PC-9 (cell line): ENCODE measurements around the gene NOVA1. TPM values are rescaled to one million over a fixed set of nuclear protein-coding genes. Genes with fewer than 3 reads are reported as not detected.

Experiments
- BruUV-seq: library from RNA; stranded (reverse); fragments of 400-500 nt; replicated peaks from 2 replicates; lab custom pipeline; 2021; lab: Mats Ljungman, UMichigan
- CTCF ChIA-PET: fragments of 300-600 bp; sonication (Branson Sonifier 250); formaldehyde crosslinking; loops from one replicate; lab custom pipeline; 2022; ENCODE audit warnings: antibody characterized with exemption; lab: Charles Lee
- POLR2A ChIA-PET: fragments of 300-600 bp; sonication (Branson Sonifier 250); formaldehyde crosslinking; loops from one replicate; lab custom pipeline; 2022; ENCODE audit warnings: antibody characterized with exemption; ENCODE audit not compliant: unreplicated experiment; lab: Charles Lee
- DNase-seq, 2 experiments: peaks; one replicate each; pipeline versions ENCODE4 v3.0.0 to v3.0.0-alpha.2; 2015 to 2022; ENCODE audit warnings: mixed read lengths in 1 of 2
- H2AFZ ChIP-seq: fragments of 200-600 bp; sonication (generic); 2 replicates; pipeline ENCODE4 v1.8.1; 2017; ENCODE audit warnings: antibody characterized with exemption
- H3F3A ChIP-seq: fragments of 200-600 bp; sonication (generic); 2 replicates; pipeline ENCODE4 v1.8.1; 2017; ENCODE audit warnings: antibody characterized with exemption, mild to moderate bottlenecking, low read depth; ENCODE audit not compliant: insufficient read depth
- H3K27ac ChIP-seq: fragments of 200-600 bp; sonication (generic); 2 replicates; pipeline ENCODE4 v1.6.1; 2016; ENCODE audit warnings: mixed run types
- H3K27me3 ChIP-seq: fragments of 200-600 bp; sonication (generic); 2 replicates; pipeline ENCODE4 v1.6.1; 2016; ENCODE audit warnings: low read depth, mixed run types; ENCODE audit not compliant: insufficient read depth
- H3K36me3 ChIP-seq: fragments of 200-600 bp; sonication (generic); 2 replicates; pipeline ENCODE4 v1.6.1; 2016; ENCODE audit warnings: low read depth, mixed run types
- H3K4me1 ChIP-seq: fragments of 200-600 bp; sonication (generic); replicated peaks from 2 replicates; pipeline ENCODE4 v1.6.1; 2016; ENCODE audit warnings: mixed run types; ENCODE audit not compliant: insufficient read depth
- H3K4me2 ChIP-seq: fragments of 200-600 bp; sonication (generic); 2 replicates; pipeline ENCODE4 v1.6.1; 2017; ENCODE audit warnings: mixed run types
- H3K4me3 ChIP-seq: fragments of 200-600 bp; sonication (generic); 2 replicates; pipeline ENCODE4 v1.6.1; 2016; ENCODE audit warnings: mixed run types
- H3K79me2 ChIP-seq: fragments of 200-600 bp; sonication (generic); 2 replicates; pipeline ENCODE4 v1.6.1; 2017; ENCODE audit warnings: low read depth, mixed run types
- H3K9me2 ChIP-seq: fragments of 200-600 bp; sonication (generic); 2 replicates; pipeline ENCODE4 v1.8.1; 2017; ENCODE audit warnings: mild to moderate bottlenecking; ENCODE audit not compliant: insufficient read depth
- H3K9me3 ChIP-seq: fragments of 200-600 bp; sonication (generic); 2 replicates; pipeline ENCODE4 v1.8.1; 2016; ENCODE audit warnings: low read depth; ENCODE audit not compliant: insufficient read depth
- H4K20me1 ChIP-seq: fragments of 200-600 bp; sonication (generic); 2 replicates; pipeline ENCODE4 v1.8.1; 2017; ENCODE audit not compliant: insufficient read depth
- CTCF ChIP-seq: fragments of 200-600 bp; sonication (generic); conservative IDR thresholded peaks from 2 replicates; pipeline ENCODE4 v1.6.1; 2017; ENCODE audit warnings: mixed run types, antibody characterized with exemption, mild to moderate bottlenecking, moderate library complexity
- EZH2 ChIP-seq: fragments of 200-600 bp; sonication (generic); IDR thresholded peaks from 2 replicates; pipeline ENCODE4 v1.8.0; 2017; ENCODE audit warnings: antibody characterized with exemption, low read depth
- intact Hi-C: fragments of 100-400 bp; cut with micrococcal nuclease; formaldehyde crosslinking; loops from one replicate; pipeline ENCODE4 v1.10.0; 2022; ENCODE audit not compliant: unreplicated experiment
- total RNA-seq: library from RNA; stranded (reverse); gene quantifications from 2 replicates; pipeline ENCODE4 v1.2.3, GENCODE V29; 2021

Gene NOVA1
- total RNA-seq, 1 experiment from 2014 or later, result 1.1 TPM

- Histone ChIP-seq H2AFZ (no peak overlapping the region), H4K20me1 (no peaks in the 10 kb centered on the region), H3K9me3 (no peaks in the 10 kb centered on the region), H3K4me2 (no peak overlapping the region), H3K79me2 (no peaks in the 10 kb centered on the region), H3K27me3 (no peaks in the 10 kb centered on the region), H3K9me2 (no peaks in the 10 kb centered on the region), H3K4me1 (no peaks in the 10 kb centered on the region), H3K36me3 (no peaks in the 10 kb centered on the region), H3K4me3 (no peak overlapping the region), H3K27ac (no peak overlapping the region), H3F3A (no peaks in the 10 kb centered on the region)
- CTCF ChIA-PET, result interaction anchor here (0.5 kb wide), 1 partner anchor 1812 kb away, joined by 3 read pairs; no protein-coding TSS in a partner anchor
- BruUV-seq, result no TSS peak
- intact Hi-C loops, result no loop called here
- POLR2A ChIA-PET, result no interaction called here
- TF ChIP-seq EZH2 (no peak), CTCF (0 out of 2 replicates have a peak, but pooled peaks have one; percentile 27)
- DNase-seq, result peak in 1 of 2 experiments; percentile 38
Measured at GRCh38 chr14:26531894-26532293, 65.9 kb downstream of the NOVA1 start.

DNA sequence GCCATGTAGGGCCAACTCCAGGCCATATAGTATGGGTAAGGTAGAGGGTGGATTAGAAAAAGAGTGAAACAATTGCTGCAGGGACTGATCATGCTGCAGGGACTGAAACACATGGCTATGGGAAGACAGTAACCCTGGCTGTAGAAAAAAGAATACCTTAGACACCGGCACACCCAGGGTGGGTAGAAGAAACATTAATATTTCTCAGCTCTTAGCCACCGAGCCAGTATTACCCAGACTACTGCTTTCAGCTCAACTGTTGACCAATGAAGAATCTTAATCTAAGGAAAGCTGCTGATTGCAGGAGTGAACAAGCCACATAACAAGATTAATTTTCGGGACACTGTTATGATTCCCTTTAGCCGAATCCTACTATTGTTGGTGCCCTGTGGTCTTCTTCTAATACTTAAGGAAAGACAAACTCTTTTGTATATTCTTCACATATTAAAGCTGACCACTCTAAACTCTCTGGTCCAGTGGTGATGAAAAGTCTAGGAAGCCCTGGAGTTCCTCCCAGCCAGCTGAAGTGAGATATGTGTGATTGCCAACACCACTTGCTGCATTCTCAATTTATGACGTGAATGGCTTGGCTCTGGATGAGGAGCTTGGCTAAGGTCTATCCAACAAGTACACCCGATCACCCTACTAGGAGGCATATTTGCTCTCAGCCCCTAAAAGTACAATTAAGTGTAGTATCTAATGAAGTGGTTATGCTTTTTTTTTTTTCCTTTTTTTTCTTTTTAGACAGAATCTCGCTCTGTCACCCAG is 69.2 kb downstream of the NOVA1 start:
- no peaks in the 10 kb centered on the region for H3K79me2 ChIP-seq
- no peaks in the 10 kb centered on the region for H3K36me3 ChIP-seq
- H3K4me3 ChIP-seq, result no peak overlapping the region
- no peaks in the 10 kb centered on the region for H3K9me2 ChIP-seq
- ChIA-PET POLR2A (no interaction called here), CTCF (no interaction called here)
- H3K27me3 ChIP-seq, result no peaks in the 10 kb centered on the region
- no peak overlapping the region for H3K27ac ChIP-seq
- H4K20me1 ChIP-seq, result no peaks in the 10 kb centered on the region
- no peaks in the 10 kb centered on the region for H3K9me3 ChIP-seq
- no peaks in the 10 kb centered on the region for H3F3A ChIP-seq
- no peak overlapping the region for H2AFZ ChIP-seq
- BruUV-seq, result no TSS peak
- H3K4me1 ChIP-seq, result no peaks in the 10 kb centered on the region
- intact Hi-C loops, result no loop called here
- TF ChIP-seq EZH2 (no peak), CTCF (no peak)
- no peak for DNase-seq
- no peak overlapping the region for H3K4me2 ChIP-seq

DNA sequence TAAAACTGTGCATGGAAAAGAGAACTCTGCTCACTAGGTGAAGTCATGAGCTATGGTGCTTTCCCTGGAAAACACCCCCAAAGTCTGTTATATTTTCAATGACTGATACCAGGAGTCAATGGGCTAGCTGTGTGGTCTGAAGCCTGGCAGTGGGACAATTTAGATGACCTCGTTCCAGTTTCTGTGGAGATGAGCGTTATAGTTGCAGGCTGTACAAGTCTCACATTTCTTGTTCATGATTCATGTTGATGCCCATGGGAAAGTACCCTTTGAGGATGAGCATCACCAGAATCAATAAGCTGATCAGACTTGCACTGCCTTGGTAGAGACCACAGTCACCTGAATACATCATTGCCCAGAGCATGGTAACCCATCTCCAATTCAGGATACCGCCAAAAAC is 70.7 kb downstream of the NOVA1 start:
- H3K4me3 ChIP-seq, result no peak overlapping the region
- no peaks in the 10 kb centered on the region for H3F3A ChIP-seq
- TF ChIP-seq CTCF (no peak), EZH2 (no peak)
- H3K27me3 ChIP-seq, result no peaks in the 10 kb centered on the region
- no peaks in the 10 kb centered on the region for H4K20me1 ChIP-seq
- H3K9me3 ChIP-seq, result no peaks in the 10 kb centered on the region
- CTCF ChIA-PET, result no interaction called here
- H3K9me2 ChIP-seq, result no peaks in the 10 kb centered on the region
- H3K27ac ChIP-seq, result no peak overlapping the region
- intact Hi-C loops, result no loop called here
- no peak overlapping the region for H2AFZ ChIP-seq
- no peak overlapping the region for H3K4me2 ChIP-seq
- no peaks in the 10 kb centered on the region for H3K36me3 ChIP-seq
- DNase-seq, result no peak
- POLR2A ChIA-PET, result no interaction called here
- H3K4me1 ChIP-seq, result no peaks in the 10 kb centered on the region
- no TSS peak for BruUV-seq
- no peaks in the 10 kb centered on the region for H3K79me2 ChIP-seq
